SK-N-SH (cell line): ENCODE measurements around the gene STON2. TPM values are rescaled to one million over a fixed set of nuclear protein-coding genes. Genes with fewer than 3 reads are reported as not detected.

Experiments used
- CTCF ChIA-PET: fragments of 300-600, 350-600 bp; formaldehyde crosslinking; extraction: SDS; loops from one replicate; lab custom pipeline; 2021; lab: Yijun Ruan, JAX
- POLR2A ChIA-PET: fragments of 350-600 bp; sonication (Branson Sonifier 250); formaldehyde crosslinking; extraction: SDS; loops from one replicate; lab custom pipeline; 2020; ENCODE audit warnings: antibody characterized with exemption, inconsistent platforms; lab: Yijun Ruan, JAX
- DNase-seq: peaks from one replicate; pipeline ENCODE4 v3.0.0; 2012
- H2AFZ ChIP-seq: fragments of 200-600 bp; sonication (generic); 2 replicates; pipeline ENCODE4 v1.8.1; 2016; ENCODE audit warnings: antibody characterized with exemption, mild to moderate bottlenecking, low read depth
- H3F3A ChIP-seq: fragments of 200-600 bp; sonication (generic); replicated peaks from 2 replicates; pipeline ENCODE3; 2016; ENCODE audit warnings: antibody characterized with exemption, mild to moderate bottlenecking; ENCODE audit not compliant: insufficient read depth
- H3K27ac ChIP-seq, 2 experiments: fragments of 200-500 bp in 1 of 2; fragments of 200-600 bp in 1 of 2; sonication (Bioruptor generic) in 1 of 2; sonication (generic), shearing (Covaris generic) in 1 of 2; 2 replicates each; pipeline versions ENCODE4 v1.5.1 to v1.6.1; 2014 to 2016; ENCODE audit warnings: low read depth in 2 of 2, inconsistent platforms in 1 of 2, low read length in 1 of 2, mild to moderate bottlenecking in 1 of 2, mixed read lengths in 1 of 2
- H3K27me3 ChIP-seq: fragments of 200-600 bp; sonication (generic), shearing (Covaris generic); 2 replicates; pipeline ENCODE4 v1.6.1; 2016; ENCODE audit warnings: mixed run types; ENCODE audit not compliant: insufficient read depth
- H3K36me3 ChIP-seq, 2 experiments: fragments of 200-500 bp in 1 of 2; fragments of 200-600 bp in 1 of 2; sonication (Bioruptor generic) in 1 of 2; sonication (generic) in 1 of 2; replicated peaks in 1 of 2; 2 replicates each; pipeline versions ENCODE3 to v1.5.1; 2014 to 2016; ENCODE audit warnings: low read length in 1 of 2, mild to moderate bottlenecking in 1 of 2; ENCODE audit not compliant: insufficient read depth in 2 of 2, control insufficient read depth in 1 of 2
- H3K4me1 ChIP-seq, 2 experiments: fragments of 200-500 bp in 1 of 2; fragments of 200-600 bp in 1 of 2; sonication (Bioruptor generic) in 1 of 2; sonication (generic), shearing (Covaris generic) in 1 of 2; 2 replicates each; pipeline versions ENCODE4 v1.5.1 to v1.6.1; 2014 to 2016; ENCODE audit warnings: low read depth in 1 of 2, low read length in 1 of 2, mixed run types in 1 of 2; ENCODE audit not compliant: insufficient read depth in 2 of 2, control insufficient read depth in 1 of 2
- H3K4me2 ChIP-seq: fragments of 200-600 bp; sonication (generic), shearing (Covaris generic); 2 replicates; pipeline ENCODE4 v1.6.1; 2017; ENCODE audit warnings: mixed run types
- H3K4me3 ChIP-seq, 2 experiments: fragments of 200-500 bp in 1 of 2; fragments of 200-600 bp in 1 of 2; sonication (Bioruptor generic) in 1 of 2; sonication (generic), shearing (Covaris generic) in 1 of 2; 2 replicates each; pipeline versions ENCODE4 v1.5.1 to v1.8.1; 2014 to 2016; ENCODE audit warnings: low read depth in 2 of 2, inconsistent platforms in 1 of 2, low read length in 1 of 2, mild to moderate bottlenecking in 1 of 2, mixed read lengths in 1 of 2, moderate library complexity in 1 of 2
- H3K79me2 ChIP-seq: fragments of 200-600 bp; sonication (generic); 2 replicates; pipeline ENCODE4 v1.8.1; 2017; ENCODE audit warnings: mild to moderate bottlenecking; ENCODE audit not compliant: insufficient read depth
- H3K9ac ChIP-seq: fragments of 200-600 bp; sonication (generic); 2 replicates; pipeline ENCODE4 v1.6.1; 2017; ENCODE audit warnings: mixed run types
- H3K9me2 ChIP-seq: fragments of 200-600 bp; sonication (generic); 2 replicates; pipeline ENCODE4 v1.6.1; 2017; ENCODE audit warnings: mixed run types
- H3K9me3 ChIP-seq: fragments of 200-600 bp; sonication (generic); 2 replicates; pipeline ENCODE4 v1.6.1; 2017; ENCODE audit warnings: mixed run types, mild to moderate bottlenecking, moderate library complexity
- H4K20me1 ChIP-seq: fragments of 200-600 bp; sonication (generic); 2 replicates; pipeline ENCODE4 v1.6.1; 2017; ENCODE audit warnings: mild to moderate bottlenecking, mixed run types; ENCODE audit not compliant: insufficient read depth
- JUND ChIP-seq: IDR thresholded peaks from 2 replicates; pipeline ENCODE4 v1.4.0; 2012
- MXI1 ChIP-seq: IDR thresholded peaks from 2 replicates; pipeline ENCODE4 v1.6.1; 2012; ENCODE audit warnings: mild to moderate bottlenecking, low read depth, low read length, improper control_type of control experiment
- SMC3 ChIP-seq: IDR thresholded peaks from 2 replicates; pipeline ENCODE4 v1.6.1; 2012; ENCODE audit warnings: low read depth, low read length, improper control_type of control experiment
- TEAD4 ChIP-seq: IDR thresholded peaks from 2 replicates; pipeline ENCODE4 v1.4.0; 2012; ENCODE audit warnings: mild to moderate bottlenecking, borderline replicate concordance; ENCODE audit not compliant: insufficient read depth
- YY1 ChIP-seq: IDR thresholded peaks from 2 replicates; pipeline ENCODE4 v1.4.0; 2012; ENCODE audit warnings: low read depth, mild to moderate bottlenecking
- WGBS: methylation state at CpG from one replicate; pipeline ENCODE4 v1.1.6; 2017; ENCODE audit warnings: low lambda C conversion rate; 5-methylcytosine and 5-hydroxymethylcytosine counted together
- polyA plus RNA-seq, 3 experiments: library from polyadenylated mRNA; depleted of rRNA; stranded (reverse); fragments of >200 nt; gene quantifications; 2 replicates each; pipeline ENCODE4 v1.2.3, GENCODE V29; 2012
- TF ChIP-seq, protein P1 (sequence below): IDR thresholded peaks from 2 replicates; pipeline ENCODE4; 2012
- TF ChIP-seq, protein P2 (sequence below): fragments of 150-350 bp; IDR thresholded peaks from 2 replicates; pipeline ENCODE4 v1.6.1; 2016; ENCODE audit warnings: mild to moderate bottlenecking, low read depth, low read length
- TF ChIP-seq, protein P3 (sequence below): IDR thresholded peaks from 2 replicates; pipeline ENCODE4 v1.4.0; 2012; ENCODE audit warnings: low read depth, borderline replicate concordance
- TF ChIP-seq, protein P4 (sequence below): IDR thresholded peaks from 2 replicates; pipeline ENCODE4 v1.6.1; 2012; ENCODE audit warnings: mild to moderate bottlenecking, low read depth, low read length, moderate library complexity

STON2 gene
- polyA plus RNA-seq, 1 of the 3 experiments (the other 2 are of a cell fraction): not detected

DNA sequence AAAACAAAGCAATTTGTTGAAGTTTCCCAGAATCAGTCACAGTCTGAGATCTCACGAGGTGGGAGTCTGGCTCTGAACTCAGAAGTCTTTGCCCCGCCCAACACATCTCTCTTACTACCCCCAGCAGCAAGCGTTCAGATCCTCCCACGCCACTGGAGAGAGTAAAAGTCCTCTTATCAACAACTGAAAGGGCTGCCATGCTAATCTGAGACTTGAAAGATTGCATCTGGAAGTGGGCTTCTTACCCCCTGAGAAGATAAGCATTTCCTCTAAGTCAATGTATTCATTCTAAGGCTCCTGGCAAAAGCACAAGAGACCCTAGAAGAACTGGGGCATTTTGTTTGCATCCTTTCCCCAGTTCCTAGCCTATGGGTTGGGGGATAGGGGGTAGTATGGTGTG, 34.1 kb upstream of the STON2 start:
- Histone ChIP-seq H3K4me2 (no peak overlapping the region), H3K9ac (no peak overlapping the region), H4K20me1 (no peaks in the 10 kb centered on the region), H3K4me3 (no peak overlapping the region), H3K79me2 (no peaks in the 10 kb centered on the region), H3K27ac (no peak overlapping the region), H3F3A (no peaks in the 10 kb centered on the region), H3K27me3 (peaks cover 32% of the 10 kb centered on the region), H3K9me3 (no peaks in the 10 kb centered on the region), H3K4me1 (peaks cover 0 to 8% of the 10 kb centered on the region in 2 experiments; a peak in 1 of 4 replicates), H3K9me2 (no peaks in the 10 kb centered on the region), H2AFZ (no peak overlapping the region), H3K36me3 (no peaks in the 10 kb centered on the region)
- no peak for DNase-seq
- ChIA-PET POLR2A (no interaction called here), CTCF (interaction anchor here (1.0 to 1.9 kb wide), 2 partner anchors 30 to 165 kb away, joined by 3 to 9 read pairs; no protein-coding TSS in a partner anchor)
- TF ChIP-seq TEAD4 (no peak), JUND (no peak), SMC3 (no peak), MXI1 (no peak)
- TF ChIP-seq, protein P1, sequence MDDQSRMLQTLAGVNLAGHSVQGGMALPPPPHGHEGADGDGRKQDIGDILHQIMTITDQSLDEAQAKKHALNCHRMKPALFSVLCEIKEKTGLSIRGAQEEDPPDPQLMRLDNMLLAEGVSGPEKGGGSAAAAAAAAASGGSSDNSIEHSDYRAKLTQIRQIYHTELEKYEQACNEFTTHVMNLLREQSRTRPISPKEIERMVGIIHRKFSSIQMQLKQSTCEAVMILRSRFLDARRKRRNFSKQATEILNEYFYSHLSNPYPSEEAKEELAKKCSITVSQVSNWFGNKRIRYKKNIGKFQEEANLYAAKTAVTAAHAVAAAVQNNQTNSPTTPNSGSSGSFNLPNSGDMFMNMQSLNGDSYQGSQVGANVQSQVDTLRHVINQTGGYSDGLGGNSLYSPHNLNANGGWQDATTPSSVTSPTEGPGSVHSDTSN: no peak
- TF ChIP-seq, protein P2, sequence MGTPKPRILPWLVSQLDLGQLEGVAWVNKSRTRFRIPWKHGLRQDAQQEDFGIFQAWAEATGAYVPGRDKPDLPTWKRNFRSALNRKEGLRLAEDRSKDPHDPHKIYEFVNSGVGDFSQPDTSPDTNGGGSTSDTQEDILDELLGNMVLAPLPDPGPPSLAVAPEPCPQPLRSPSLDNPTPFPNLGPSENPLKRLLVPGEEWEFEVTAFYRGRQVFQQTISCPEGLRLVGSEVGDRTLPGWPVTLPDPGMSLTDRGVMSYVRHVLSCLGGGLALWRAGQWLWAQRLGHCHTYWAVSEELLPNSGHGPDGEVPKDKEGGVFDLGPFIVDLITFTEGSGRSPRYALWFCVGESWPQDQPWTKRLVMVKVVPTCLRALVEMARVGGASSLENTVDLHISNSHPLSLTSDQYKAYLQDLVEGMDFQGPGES: no peak
- TF ChIP-seq, protein P3, sequence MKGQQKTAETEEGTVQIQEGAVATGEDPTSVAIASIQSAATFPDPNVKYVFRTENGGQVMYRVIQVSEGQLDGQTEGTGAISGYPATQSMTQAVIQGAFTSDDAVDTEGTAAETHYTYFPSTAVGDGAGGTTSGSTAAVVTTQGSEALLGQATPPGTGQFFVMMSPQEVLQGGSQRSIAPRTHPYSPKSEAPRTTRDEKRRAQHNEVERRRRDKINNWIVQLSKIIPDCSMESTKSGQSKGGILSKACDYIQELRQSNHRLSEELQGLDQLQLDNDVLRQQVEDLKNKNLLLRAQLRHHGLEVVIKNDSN: no peak
- WGBS: 61% methylated on average over 4 of the region's 4 CpGs

DNA sequence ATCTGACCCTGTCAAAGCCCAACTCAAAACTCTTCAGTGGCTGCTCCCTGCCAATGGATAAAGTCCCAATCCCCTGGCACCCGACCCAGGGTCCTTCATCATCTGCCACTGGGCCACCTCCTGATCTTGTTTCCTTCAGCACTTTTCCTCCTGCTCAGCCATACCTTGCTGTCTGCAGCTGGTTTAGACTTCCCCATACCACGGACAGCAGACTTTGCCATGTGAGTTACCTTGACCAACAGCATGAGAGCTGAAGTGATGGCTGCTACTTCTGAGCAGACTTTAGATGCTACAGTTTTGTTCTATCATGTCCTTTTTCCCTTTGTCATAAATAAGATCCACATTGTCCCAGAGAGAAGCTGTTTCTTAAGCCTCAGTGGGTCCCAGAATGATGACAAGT, 33.3 kb upstream of the STON2 start:
- Histone ChIP-seq H3K4me2 (no peak overlapping the region), H3K9ac (no peak overlapping the region), H4K20me1 (no peaks in the 10 kb centered on the region), H3K9me2 (no peaks in the 10 kb centered on the region), H3K4me1 (peaks cover 0 to 8% of the 10 kb centered on the region in 2 experiments; a peak in 1 of 4 replicates)
- no peak for DNase-seq
- no peak for TF ChIP-seq YY1
- TF ChIP-seq, protein P4, sequence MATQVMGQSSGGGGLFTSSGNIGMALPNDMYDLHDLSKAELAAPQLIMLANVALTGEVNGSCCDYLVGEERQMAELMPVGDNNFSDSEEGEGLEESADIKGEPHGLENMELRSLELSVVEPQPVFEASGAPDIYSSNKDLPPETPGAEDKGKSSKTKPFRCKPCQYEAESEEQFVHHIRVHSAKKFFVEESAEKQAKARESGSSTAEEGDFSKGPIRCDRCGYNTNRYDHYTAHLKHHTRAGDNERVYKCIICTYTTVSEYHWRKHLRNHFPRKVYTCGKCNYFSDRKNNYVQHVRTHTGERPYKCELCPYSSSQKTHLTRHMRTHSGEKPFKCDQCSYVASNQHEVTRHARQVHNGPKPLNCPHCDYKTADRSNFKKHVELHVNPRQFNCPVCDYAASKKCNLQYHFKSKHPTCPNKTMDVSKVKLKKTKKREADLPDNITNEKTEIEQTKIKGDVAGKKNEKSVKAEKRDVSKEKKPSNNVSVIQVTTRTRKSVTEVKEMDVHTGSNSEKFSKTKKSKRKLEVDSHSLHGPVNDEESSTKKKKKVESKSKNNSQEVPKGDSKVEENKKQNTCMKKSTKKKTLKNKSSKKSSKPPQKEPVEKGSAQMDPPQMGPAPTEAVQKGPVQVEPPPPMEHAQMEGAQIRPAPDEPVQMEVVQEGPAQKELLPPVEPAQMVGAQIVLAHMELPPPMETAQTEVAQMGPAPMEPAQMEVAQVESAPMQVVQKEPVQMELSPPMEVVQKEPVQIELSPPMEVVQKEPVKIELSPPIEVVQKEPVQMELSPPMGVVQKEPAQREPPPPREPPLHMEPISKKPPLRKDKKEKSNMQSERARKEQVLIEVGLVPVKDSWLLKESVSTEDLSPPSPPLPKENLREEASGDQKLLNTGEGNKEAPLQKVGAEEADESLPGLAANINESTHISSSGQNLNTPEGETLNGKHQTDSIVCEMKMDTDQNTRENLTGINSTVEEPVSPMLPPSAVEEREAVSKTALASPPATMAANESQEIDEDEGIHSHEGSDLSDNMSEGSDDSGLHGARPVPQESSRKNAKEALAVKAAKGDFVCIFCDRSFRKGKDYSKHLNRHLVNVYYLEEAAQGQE: peak; percentile 52; the same call in 1 of the 2 replicates
- TF ChIP-seq, all 33 proteins: peak for 1
- WGBS: 18% methylated on average over 2 of the region's 2 CpGs
- H3K27ac ChIP-seq: no peak overlapping the region
- H3K4me3 ChIP-seq: no peak overlapping the region
- no peaks in the 10 kb centered on the region for H3K79me2 ChIP-seq
- CTCF ChIA-PET: interaction anchor here (1.0 kb wide), 1 partner anchor 164 kb away, joined by 3 read pairs; no protein-coding TSS in a partner anchor
- no peaks in the 10 kb centered on the region for H3K9me3 ChIP-seq
- H3F3A ChIP-seq: no peaks in the 10 kb centered on the region
- POLR2A ChIA-PET: interaction anchor here (1.2 kb wide), 1 partner anchor 50 kb away, joined by 3 read pairs; no protein-coding TSS in a partner anchor
- no peak overlapping the region for H2AFZ ChIP-seq
- no peaks in the 10 kb centered on the region for H3K36me3 ChIP-seq
- peaks cover 32% of the 10 kb centered on the region for H3K27me3 ChIP-seq
